ENCODE measurements around the gene IRF4. TPM values are rescaled to one million over a fixed set of nuclear protein-coding genes. Genes with fewer than 3 reads are reported as not detected.

The IRF4 gene
- total RNA-seq, 2 experiments from 2014 or later = 16.9 to 20.8 TPM

DNA sequence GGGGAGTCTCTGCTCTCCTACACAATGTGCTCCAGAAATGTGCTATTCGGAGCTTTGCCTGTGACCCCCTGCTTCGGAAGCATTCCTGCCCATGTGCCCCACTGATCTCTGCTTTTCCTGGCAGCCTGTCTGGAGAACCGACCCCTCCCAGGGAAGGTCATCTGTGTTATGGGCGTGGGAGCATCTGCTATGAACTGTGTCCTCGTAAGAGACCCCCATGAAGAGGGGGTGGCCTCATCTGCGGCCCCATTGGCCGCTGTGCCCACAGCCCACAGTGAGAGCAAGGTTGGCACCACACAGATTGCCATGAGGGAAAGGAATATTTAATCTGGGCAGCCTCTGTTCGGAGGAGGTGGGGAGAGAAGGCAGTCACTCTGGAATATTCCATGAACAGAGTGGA, 32.7 kb upstream of the IRF4 start:
- no peak overlapping the region for H3K4me3 ChIP-seq (ENCODE audit: low read length)
- intact Hi-C loops (cut with DNase I, micrococcal nuclease) = no loop called here
- POLR2A ChIA-PET = no interaction called here

DNA sequence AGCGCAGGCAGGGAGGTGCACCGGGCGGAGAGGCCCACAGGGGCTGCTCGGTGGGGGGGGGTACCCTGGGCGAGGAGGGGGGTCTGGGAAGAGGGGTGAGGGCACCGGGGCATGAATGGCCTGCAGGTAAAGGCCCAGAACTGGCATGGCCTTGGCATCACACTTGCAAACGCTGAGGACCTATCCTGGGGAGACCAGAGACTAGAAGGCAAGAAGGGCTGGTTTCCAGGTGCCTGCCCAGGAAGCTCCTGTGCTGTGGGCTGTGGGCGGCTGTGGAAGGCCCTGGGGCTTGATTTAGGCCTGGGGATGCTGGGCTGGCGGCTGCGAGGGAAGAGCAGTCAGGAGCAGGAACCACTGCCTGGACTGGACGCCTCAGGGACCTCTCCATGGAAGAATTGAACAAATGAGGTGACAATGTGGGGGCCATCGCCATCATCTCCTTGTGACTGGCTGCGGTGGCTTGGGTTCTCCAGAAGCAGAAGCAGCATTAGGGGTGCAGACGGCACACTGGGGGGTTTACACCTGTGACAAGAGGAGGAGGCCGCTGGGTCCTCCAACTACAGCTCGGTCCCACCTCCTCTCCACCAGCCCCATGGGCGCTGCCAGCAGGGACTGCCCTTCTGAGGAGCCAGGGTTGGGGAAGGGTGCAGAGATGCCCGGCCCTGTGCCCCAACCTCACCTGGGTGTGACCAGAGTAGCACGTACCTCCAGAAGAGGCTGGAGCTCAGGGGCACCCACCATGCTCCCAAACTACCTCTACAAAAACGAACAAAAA, 32.1 kb upstream of the IRF4 start:
- POLR2A ChIA-PET = no interaction called here
- H3K4me3 Mint-ChIP-seq = no peak overlapping the region
- H3K9me3 Mint-ChIP-seq = peaks cover 2% of the 10 kb centered on the region
- Histone ChIP-seq H3K36me3 (ENCODE audit: insufficient read depth, low read length) (no peaks in the 10 kb centered on the region), H3K4me1 (ENCODE audit: insufficient read depth, low read length) (no peaks in the 10 kb centered on the region), H3K4me3 (ENCODE audit: low read length) (no peak overlapping the region), H3K9me3 (ENCODE audit: control insufficient read depth in 1 of 2, insufficient read depth in 1 of 2, low read length in 2 of 2) (peaks cover 0 to 74% of the 10 kb centered on the region in 2 experiments), H3K27me3 (ENCODE audit: control insufficient read depth in 1 of 2, insufficient read depth in 2 of 2, low read length in 2 of 2) (no peaks in the 10 kb centered on the region), H3K27ac (ENCODE audit: low read depth in 1 of 2, low read length in 2 of 2) (no peak overlapping the region)
- CTCF ChIA-PET = interaction anchor here (2.4 kb wide), 1 partner anchor 15 kb away, joined by 5 read pairs; no protein-coding TSS in a partner anchor
- TF ChIP-seq, protein P1, sequence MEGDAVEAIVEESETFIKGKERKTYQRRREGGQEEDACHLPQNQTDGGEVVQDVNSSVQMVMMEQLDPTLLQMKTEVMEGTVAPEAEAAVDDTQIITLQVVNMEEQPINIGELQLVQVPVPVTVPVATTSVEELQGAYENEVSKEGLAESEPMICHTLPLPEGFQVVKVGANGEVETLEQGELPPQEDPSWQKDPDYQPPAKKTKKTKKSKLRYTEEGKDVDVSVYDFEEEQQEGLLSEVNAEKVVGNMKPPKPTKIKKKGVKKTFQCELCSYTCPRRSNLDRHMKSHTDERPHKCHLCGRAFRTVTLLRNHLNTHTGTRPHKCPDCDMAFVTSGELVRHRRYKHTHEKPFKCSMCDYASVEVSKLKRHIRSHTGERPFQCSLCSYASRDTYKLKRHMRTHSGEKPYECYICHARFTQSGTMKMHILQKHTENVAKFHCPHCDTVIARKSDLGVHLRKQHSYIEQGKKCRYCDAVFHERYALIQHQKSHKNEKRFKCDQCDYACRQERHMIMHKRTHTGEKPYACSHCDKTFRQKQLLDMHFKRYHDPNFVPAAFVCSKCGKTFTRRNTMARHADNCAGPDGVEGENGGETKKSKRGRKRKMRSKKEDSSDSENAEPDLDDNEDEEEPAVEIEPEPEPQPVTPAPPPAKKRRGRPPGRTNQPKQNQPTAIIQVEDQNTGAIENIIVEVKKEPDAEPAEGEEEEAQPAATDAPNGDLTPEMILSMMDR (IDR thresholded peaks at IDR 0.05) = no peak
- no peaks in the 10 kb centered on the region for H3K36me3 Mint-ChIP-seq (ENCODE audit: low read depth)
- H3K4me1 Mint-ChIP-seq (ENCODE audit: low read depth) = no peaks in the 10 kb centered on the region
- ATAC-seq (ENCODE audit: poor library complexity) = no peak
- DNase-seq = no peak
- intact Hi-C loops (cut with DNase I, micrococcal nuclease) = no loop called here
- no peak overlapping the region for H3K27ac Mint-ChIP-seq
- H3K27me3 Mint-ChIP-seq = no peaks in the 10 kb centered on the region

More for the DNA sequence above, 32.7 kb upstream of the IRF4 start:
- H3K4me1 Mint-ChIP-seq (ENCODE audit: low read depth) = no peaks in the 10 kb centered on the region
- CTCF ChIA-PET = no interaction called here
- no peaks in the 10 kb centered on the region for H3K36me3 Mint-ChIP-seq (ENCODE audit: low read depth)
- TF ChIP-seq, protein P1 (IDR thresholded peaks at IDR 0.05) = no peak
- no peaks in the 10 kb centered on the region for H3K36me3 ChIP-seq (ENCODE audit: insufficient read depth, low read length)
- H3K27ac Mint-ChIP-seq = no peak overlapping the region
- no peaks in the 10 kb centered on the region for H3K4me1 ChIP-seq (ENCODE audit: insufficient read depth, low read length)
- H3K27ac ChIP-seq (ENCODE audit: low read depth in 1 of 2, low read length in 2 of 2) = no peak overlapping the region
- ATAC-seq (ENCODE audit: poor library complexity) (no peak), DNase-seq (no peak)
- no peaks in the 10 kb centered on the region for H3K27me3 ChIP-seq (ENCODE audit: control insufficient read depth in 1 of 2, insufficient read depth in 2 of 2, low read length in 2 of 2)
- H3K9me3 Mint-ChIP-seq = no peaks in the 10 kb centered on the region
- H3K27me3 Mint-ChIP-seq = no peaks in the 10 kb centered on the region
- H3K4me3 Mint-ChIP-seq = no peak overlapping the region
- peaks cover 0 to 75% of the 10 kb centered on the region in 2 experiments for H3K9me3 ChIP-seq (ENCODE audit: control insufficient read depth in 1 of 2, insufficient read depth in 1 of 2, low read length in 2 of 2)

- POLR2A ChIA-PET = no interaction called here
These were observed 31.2 kb upstream of the IRF4 start for GRCh38 chr6:360349-360748.

More at GRCh38 chr6:360349-360748, 31.2 kb upstream of the IRF4 start:
- no peaks in the 10 kb centered on the region for H3K4me1 Mint-ChIP-seq (ENCODE audit: low read depth)
- Histone ChIP-seq H3K9me3 (ENCODE audit: control insufficient read depth in 1 of 2, insufficient read depth in 1 of 2, low read length in 2 of 2) (peaks cover 0 to 72% of the 10 kb centered on the region in 2 experiments), H3K4me3 (ENCODE audit: low read length) (no peak overlapping the region), H3K27ac (ENCODE audit: low read depth in 1 of 2, low read length in 2 of 2) (no peak overlapping the region), H3K4me1 (ENCODE audit: insufficient read depth, low read length) (no peaks in the 10 kb centered on the region), H3K36me3 (ENCODE audit: insufficient read depth, low read length) (no peaks in the 10 kb centered on the region), H3K27me3 (ENCODE audit: control insufficient read depth in 1 of 2, insufficient read depth in 2 of 2, low read length in 2 of 2) (no peaks in the 10 kb centered on the region)
- CTCF ChIA-PET = interaction anchor here (2.4 kb wide), 1 partner anchor 16 kb away, joined by 5 read pairs; no protein-coding TSS in a partner anchor
- peaks cover 2% of the 10 kb centered on the region for H3K9me3 Mint-ChIP-seq
- DNase-seq (no peak), ATAC-seq (ENCODE audit: poor library complexity) (no peak)
- no peaks in the 10 kb centered on the region for H3K27me3 Mint-ChIP-seq
- H3K4me3 Mint-ChIP-seq = no peak overlapping the region
- no peaks in the 10 kb centered on the region for H3K36me3 Mint-ChIP-seq (ENCODE audit: low read depth)
- H3K27ac Mint-ChIP-seq = no peak overlapping the region
- intact Hi-C loops (cut with DNase I, micrococcal nuclease) = no loop called here
- TF ChIP-seq, protein P1 (IDR thresholded peaks at IDR 0.05) = no peak
